Heart right ventricle (tissue), 16 donors: ENCODE results near the gene GGTLC2. TPM values are rescaled to one million over a fixed set of nuclear protein-coding genes. Genes with fewer than 3 reads are reported as not detected.

Experiments used
- ATAC-seq, 8 donors: fragments of 200-7000 bp; cut with Tn5 transposase; one replicate each; pipeline ENCODE4 v1.9.1; 2020; ENCODE audit warnings: mild to moderate bottlenecking in 8 of 8, moderate library complexity in 8 of 8, moderate number of reproducible peaks in 1 of 8
- DNase-seq, 2 donors: peaks; one replicate each; pipeline ENCODE4 v3.0.0-alpha.2; 2020
- H3K27ac ChIP-seq, 10 donors: fragments of 200-600 bp; sonication (generic) in 2 of 10; one replicate each; pipeline versions ENCODE4 v1.5.0 to v1.8.0; 2020 to 2022; ENCODE audit warnings: mild to moderate bottlenecking in 3 of 10
- H3K27me3 ChIP-seq, 7 donors: fragments of 200-600 bp; one replicate each; pipeline ENCODE4 v1.8.0; 2021 to 2022; ENCODE audit warnings: mild to moderate bottlenecking in 2 of 7
- H3K36me3 ChIP-seq, 9 donors: fragments of 200-600 bp; sonication (generic) in 1 of 9; one replicate each; pipeline versions ENCODE4 v1.5.0 to v1.8.0; 2020 to 2022; ENCODE audit warnings: mild to moderate bottlenecking in 2 of 9
- H3K4me1 ChIP-seq, 9 donors: fragments of 200-600 bp; sonication (generic) in 1 of 9; one replicate each; pipeline versions ENCODE4 v1.5.0 to v1.8.0; 2020 to 2022; ENCODE audit warnings: mild to moderate bottlenecking in 4 of 9
- H3K4me3 ChIP-seq, 10 donors: fragments of 200-600 bp; sonication (generic) in 2 of 10; one replicate each; pipeline versions ENCODE4 v1.5.0 to v1.8.0; 2020 to 2022; ENCODE audit warnings: mild to moderate bottlenecking in 7 of 10, moderate library complexity in 2 of 10
- H3K9me3 ChIP-seq, 11 donors: fragments of 200-600 bp in 10 of 11; sonication (generic) in 2 of 11; one replicate each; pipeline versions ENCODE4 v1.5.0 to v1.8.0; 2013 to 2022; ENCODE audit warnings: mild to moderate bottlenecking in 2 of 11, control low read depth in 1 of 11, moderate library complexity in 1 of 11
- CTCF ChIP-seq, 9 donors: fragments of 200-600 bp; sonication (generic) in 2 of 9; IDR thresholded peaks; one replicate each; pipeline versions ENCODE4 v1.5.0 to v1.8.0; 2021 to 2022; ENCODE audit warnings: antibody characterized with exemption in 9 of 9, mild to moderate bottlenecking in 5 of 9, moderate library complexity in 1 of 9
- WGBS, 2 donors: extraction: QIAGEN DNeasy Blood & Tissue Kit; methylation state at CpG; one replicate each; pipeline ENCODE4 v1.1.7; 2013; ENCODE audit warnings: inconsistent platforms in 1 of 2; 5-methylcytosine and 5-hydroxymethylcytosine counted together
- intact Hi-C, 10 donors: fragments of 100-400 bp; cut with DNase I; formaldehyde crosslinking; loops; one replicate each; pipeline versions ENCODE4 v1.11.1 to v1.14.2; 2022
- polyA plus RNA-seq, 2 donors: library from polyadenylated mRNA; stranded (reverse); fragments of 200-250 nt; gene quantifications; one replicate each; pipeline ENCODE4 v1.2.3, GENCODE V29; 2013
- total RNA-seq, 10 donors: library from RNA; stranded (reverse); fragmentation: NEBNext Ultra II Directional in 3 of 10; extraction: Animal tissue kit (Norgen Biotek cat#: 25700) in 3 of 10; gene quantifications; one replicate each; pipeline versions ENCODE4 v1.2.1 to v1.2.4, GENCODE V29; 2021 to 2023
- donor health status: Arrhythmogenic right ventricular cardiomyopathy.
- donor health status: ischemic (EF 13 %, LVEDD 7.1; RV severe dilation, severe dysfunction).
- donor health status: healthy with polysubstance abuse.
- donor health status: DM: no; HTN: yes; CAD: no.
- donor health status: DM: no; HTN: no; CAD: no.
- donor health status: ischemic (EF 25% LVEDD 6.9; RV normal size, moderate dysfunction).
- donor health status: ischemic (EF 25% LVEDD 5.7; RV mildly dilated, moderate dysfunction).
- donor health status: healthy.
- donor health status: DM: yes; HTN: yes; CAD: no.
- donor health status: Ischemic cardiomyopathy.
- donor health status: ischemic (EF 35%, LVEDD 5.7; RV mildly dilated, moderate dysfunction).
- donor health status: nonischemic (EF 11% LVEDD 7.7; RV severe dilation, severe dysfunction).
- donor health status: DM: yes; HTN: yes; CAD: no.
- donor health status: PGD.
- donor health status: ischemic (EF 29% LVEDD 5.4; RV normal size, mild dysfunction).
- donor health status: nonischemic (EF 23%, LVEDD 6.1; RV moderate dilation, normal function).

GGTLC2 gene
- total and polyA plus RNA-seq, 12 donors = not detected

GRCh38 chr22:22609291-22609690 lies 35.1 kb upstream of the GGTLC2 start:
- H3K27ac ChIP-seq = no peak overlapping the region
- H3K36me3 ChIP-seq = no peaks in the 10 kb centered on the region
- 69 to 70% methylated on average over 5 of the region's 5 CpGs for WGBS, 2 donors
- intact Hi-C loops = no loop called here
- DNase-seq (no peak), ATAC-seq (no peak)
- peaks cover 0 to 3% (median 0%) of the 10 kb centered on the region in 7 donors for H3K27me3 ChIP-seq
- H3K9me3 ChIP-seq = peaks cover 0 to 16% (median 6%) of the 10 kb centered on the region in 11 donors
- TF ChIP-seq CTCF (IDR thresholded peaks at IDR 0.05) = no peak
- no peak overlapping the region for H3K4me3 ChIP-seq
- no peaks in the 10 kb centered on the region for H3K4me1 ChIP-seq

- TF ChIP-seq CTCF (IDR thresholded peaks at IDR 0.05) = no peak
- no peak overlapping the region for H3K4me3 ChIP-seq
- intact Hi-C loops = no loop called here
- H3K27ac ChIP-seq = no peak overlapping the region
- H3K4me1 ChIP-seq = no peaks in the 10 kb centered on the region
- 71 to 76% methylated on average over 2 of the region's 2 CpGs for WGBS, 2 donors
- ATAC-seq = no peak
- no peaks in the 10 kb centered on the region for H3K36me3 ChIP-seq
- peaks cover 0 to 17% (median 15%) of the 10 kb centered on the region in 7 donors for H3K27me3 ChIP-seq
- no peak for DNase-seq
- peaks cover 0 to 10% (median 3%) of the 10 kb centered on the region in 11 donors for H3K9me3 ChIP-seq
These were observed 31.9 kb upstream of the GGTLC2 start for GRCh38 chr22:22612516-22612915.

GRCh38 chr22:22614065-22614464 lies 30.3 kb upstream of the GGTLC2 start:
- intact Hi-C loops = no loop called here
- 38 to 42% methylated on average over 3 of the region's 3 CpGs for WGBS, 2 donors

GRCh38 chr22:22616636-22617035 lies 27.8 kb upstream of the GGTLC2 start:
- ATAC-seq (no peak), DNase-seq (no peak)
- intact Hi-C loops = no loop called here
- TF ChIP-seq CTCF (IDR thresholded peaks at IDR 0.05) = no peak
- Histone ChIP-seq H3K9me3 (no peaks in the 10 kb centered on the region), H3K36me3 (no peaks in the 10 kb centered on the region), H3K4me1 (no peaks in the 10 kb centered on the region), H3K27ac (no peak overlapping the region), H3K4me3 (no peak overlapping the region), H3K27me3 (peaks cover 0 to 27% (median 16%) of the 10 kb centered on the region in 7 donors)
- 38 to 45% methylated on average over 5 of the region's 5 CpGs for WGBS, 2 donors

More at GRCh38 chr22:22614065-22614464, 30.3 kb upstream of the GGTLC2 start:
- DNase-seq (no peak), ATAC-seq (no peak)
- Histone ChIP-seq H3K27me3 (peaks cover 0 to 27% (median 16%) of the 10 kb centered on the region in 7 donors), H3K27ac (no peak overlapping the region), H3K4me3 (no peak overlapping the region), H3K9me3 (no peaks in the 10 kb centered on the region), H3K4me1 (no peaks in the 10 kb centered on the region), H3K36me3 (no peaks in the 10 kb centered on the region)
- TF ChIP-seq CTCF (IDR thresholded peaks at IDR 0.05) = no peak
